ENCODE results near the gene PCDH12.

DNA sequence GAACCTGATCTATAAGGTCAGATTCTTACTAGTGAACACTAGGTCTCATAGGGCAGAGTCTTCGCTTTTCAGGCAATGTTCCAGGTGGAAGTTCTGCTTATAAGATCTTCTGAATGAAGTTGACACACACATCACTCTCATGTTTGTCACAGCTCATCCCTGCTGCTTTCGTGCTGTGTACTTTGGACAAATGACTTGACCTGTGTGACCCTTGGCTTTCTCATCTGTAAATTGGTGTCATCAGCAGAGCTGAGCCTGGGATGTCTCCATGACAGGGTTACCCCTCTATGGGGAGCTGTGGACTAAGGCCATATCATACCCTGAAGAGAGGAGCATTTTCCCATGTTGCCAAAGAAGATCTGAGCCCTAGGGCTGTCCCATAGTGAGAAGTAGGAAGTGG, 31.6 kb downstream of the PCDH12 start:
- TF ChIP-seq TAF1 (IDR thresholded peaks at IDR 0.05; ENCODE audit: borderline replicate concordance, low read depth, low read length): no peak
- no peak for TF ChIP-seq POLR2AphosphoS5 (IDR thresholded peaks at IDR 0.05; ENCODE audit: low read depth, low read length)
- no peak for TF ChIP-seq POLR2A (IDR thresholded peaks at IDR 0.05; ENCODE audit: low read depth, low read length)

All from GM12892 (cell line).